ENCODE measurements around the gene SLC25A18. TPM values are rescaled to one million over a fixed set of nuclear protein-coding genes. Genes with fewer than 3 reads are reported as not detected.

Gene SLC25A18
- total and polyA plus RNA-seq, 2 of the 8 experiments (the other 6 are each of a cell fraction or from before 2014, with no cell fraction given): 2.8 to 2.9 TPM

- no peaks in the 10 kb centered on the region for H3K27me3 ChIP-seq (replicated peaks in 1 of 4; ENCODE audit: control insufficient read depth in 3 of 4, extremely low read depth in 1 of 4, insufficient read depth in 3 of 4, low read length in 3 of 4)
- DNase-seq (ENCODE audit: low read depth in 1 of 2, low spot score in 2 of 2): no peak
- H3K36me3 ChIP-seq (ENCODE audit: control insufficient read depth in 2 of 4, insufficient read depth in 4 of 4, low read length in 3 of 4): peaks cover 15 to 43% (median 30%) of the 10 kb centered on the region in 4 experiments
- H3K27ac ChIP-seq (ENCODE audit: low read depth, low read length): no peak overlapping the region
- no peak overlapping the region for H3K18ac ChIP-seq (ENCODE audit: extremely low read depth, low read length)
- POLR2A ChIA-PET (ENCODE audit: partially characterized antibody): interaction anchor here (0.8 to 3.7 kb wide), 4 partner anchors 10 to 43 kb away, joined by 3 to 16 read pairs (median 4); no protein-coding TSS in a partner anchor
- H4K91ac ChIP-seq (replicated peaks; ENCODE audit: insufficient read length, low read length): no peak overlapping the region
- CTCF ChIA-PET (ENCODE audit: partially characterized antibody): interaction anchor here (0.6 to 4.0 kb wide), 3 partner anchors 32 to 471 kb away, joined by 3 to 27 read pairs (median 3); no protein-coding TSS in a partner anchor
- H3K4me1 ChIP-seq (replicated peaks in 1 of 4; ENCODE audit: control insufficient read depth in 3 of 4, insufficient read depth in 4 of 4, low read length in 3 of 4): no peaks in the 10 kb centered on the region
- no peak overlapping the region for H2BK120ac ChIP-seq (replicated peaks; ENCODE audit: low read depth, low read length)
- no peak overlapping the region for H3K56ac ChIP-seq (replicated peaks; ENCODE audit: insufficient read length, low read depth, low read length)
- H3K79me1 ChIP-seq (ENCODE audit: low read depth, low read length): no peaks in the 10 kb centered on the region
- no peak overlapping the region for H3K4me2 ChIP-seq (ENCODE audit: insufficient read depth in 1 of 2, low read depth in 2 of 2, low read length in 2 of 2)
- no peak overlapping the region for H3K9ac ChIP-seq (replicated peaks in 1 of 4; ENCODE audit: extremely low read depth in 1 of 4, low read depth in 3 of 4, low read length in 3 of 4)
- no peaks in the 10 kb centered on the region for H3K23me2 ChIP-seq (ENCODE audit: low read depth, low read length)
- no peak overlapping the region for H4K8ac ChIP-seq (ENCODE audit: extremely low read depth, insufficient read depth, low read length)
- WGBS, 2 experiments (ENCODE audit: extremely low coverage in 1 of 2, insufficient coverage in 1 of 2, insufficient read length in 1 of 2, insufficient replicate concordance in 2 of 2, low coverage in 1 of 2, low lambda C conversion rate in 2 of 2, missing lambda C conversion rate in 1 of 2): 82% methylated on average over 5 of the region's 5 CpGs; no CpG with 5 or more reads in 1 of the 2 experiments
- H3K14ac ChIP-seq (ENCODE audit: insufficient read length): no peak overlapping the region
- FAIRE-seq: no peak
- H2BK15ac ChIP-seq (ENCODE audit: low read length): no peak overlapping the region
- no peak overlapping the region for H2BK5ac ChIP-seq (ENCODE audit: low read depth, low read length)
- no peaks in the 10 kb centered on the region for H3K9me3 ChIP-seq (ENCODE audit: insufficient read depth in 2 of 2, low read depth in 1 of 2, low read length in 1 of 2)
- no peak overlapping the region for H3K4me3 ChIP-seq (ENCODE audit: extremely low read depth in 1 of 4, insufficient read depth in 2 of 4, low read depth in 3 of 4, low read length in 4 of 4)
- H4K5ac ChIP-seq (ENCODE audit: insufficient read length, low read depth, low read length): no peak overlapping the region
- H2AFZ ChIP-seq (ENCODE audit: low read length): no peak overlapping the region
- H2BK12ac ChIP-seq (ENCODE audit: low read depth, low read length): no peak overlapping the region
- no peak overlapping the region for H2AK5ac ChIP-seq (ENCODE audit: low read depth, low read length)
- no peak overlapping the region for H3K4ac ChIP-seq (replicated peaks; ENCODE audit: insufficient read length, low read depth, low read length)
- H3K79me2 ChIP-seq (ENCODE audit: control insufficient read depth in 1 of 2, insufficient read depth in 2 of 2, low read length in 2 of 2): no peaks in the 10 kb centered on the region
- H4K20me1 ChIP-seq (replicated peaks in 1 of 2; ENCODE audit: control insufficient read depth in 1 of 2, insufficient read depth in 2 of 2, low read length in 2 of 2): peaks cover 0 to 3% of the 10 kb centered on the region in 2 experiments
- no peak overlapping the region for H3K23ac ChIP-seq (ENCODE audit: insufficient read length)
- no peak overlapping the region for H2BK20ac ChIP-seq (ENCODE audit: low read length)
- no peak for TF ChIP-seq CHD2 (IDR thresholded peaks at IDR 0.05; ENCODE audit: low read length)
- no peak for TF ChIP-seq ATF3 (IDR thresholded peaks at IDR 0.05; ENCODE audit: insufficient read depth, low read depth, low read length)
- TF ChIP-seq SRF (IDR thresholded peaks at IDR 0.05; ENCODE audit: low read depth, low read length): no peak
- no peak for TF ChIP-seq CBX5 (IDR thresholded peaks at IDR 0.05; ENCODE audit: low read depth, low read length)
- TF ChIP-seq ZNF274 (IDR thresholded peaks at IDR 0.05; ENCODE audit: borderline replicate concordance, extremely low read depth, low read length): no peak
- TF ChIP-seq SP4 (IDR thresholded peaks at IDR 0.05; ENCODE audit: low read length): no peak
- no peak for TF ChIP-seq SIN3A (conservative IDR thresholded peaks at IDR 0.05 in 1 of 2, IDR thresholded peaks at IDR 0.05 in 1 of 2; ENCODE audit: low read depth in 1 of 2, low read length in 2 of 2)
- no peak for TF ChIP-seq SIRT6 (IDR thresholded peaks at IDR 0.05; ENCODE audit: low read length)
- TF ChIP-seq RFX5 (IDR thresholded peaks at IDR 0.05; ENCODE audit: borderline replicate concordance, low read depth, low read length): no peak
- no peak for TF ChIP-seq NRF1 (IDR thresholded peaks at IDR 0.05; ENCODE audit: low read depth, low read length)
- no peak for TF ChIP-seq JUND (IDR thresholded peaks at IDR 0.05; ENCODE audit: low read length)
- TF ChIP-seq EGR1 (IDR thresholded peaks at IDR 0.05; ENCODE audit: borderline replicate concordance, low read depth, low read length): no peak
- no peak for TF ChIP-seq EZH2 (IDR thresholded peaks at IDR 0.05; ENCODE audit: low read depth, low read length, severe bottlenecking)
- TF ChIP-seq HDAC2 (IDR thresholded peaks at IDR 0.05; ENCODE audit: borderline replicate concordance in 1 of 2, low read depth in 2 of 2, low read length in 2 of 2): no peak
These were observed 27.3 kb downstream of the SLC25A18 start for GRCh38 chr22:17590586-17590985.
